SK-N-SH treated with all-trans-retinoic acid at 6 μM for 48 hours (cell line): ENCODE measurements around the gene SLC6A6.

Experiments used
- BACH2 ChIP-seq: fragments of 250-450 bp; sonication (Bioruptor Pico); IDR thresholded peaks from 2 replicates; pipeline ENCODE4 v1.9.0; 2021; ENCODE audit warnings: mild to moderate bottlenecking, borderline replicate concordance
- GLIS3 ChIP-seq: fragments of 250-450 bp; sonication (Bioruptor Pico); IDR thresholded peaks from 2 replicates; pipeline ENCODE4 v1.5.0; 2020; ENCODE audit warnings: mild to moderate bottlenecking, moderate library complexity
- PPARA ChIP-seq: fragments of 250-450 bp; sonication (Bioruptor Pico); IDR thresholded peaks from 2 replicates; pipeline ENCODE4 v1.5.0; 2020; ENCODE audit warnings: mild to moderate bottlenecking, borderline replicate concordance
- RARB ChIP-seq: fragments of 250-450 bp; sonication (Bioruptor Pico); IDR thresholded peaks from 2 replicates; pipeline ENCODE4 v1.8.0; 2021; ENCODE audit warnings: mild to moderate bottlenecking, moderate library complexity
- ZFP30 ChIP-seq: fragments of 450-650 bp; formaldehyde crosslinking; IDR thresholded peaks from 2 replicates; pipeline ENCODE4 v1.5.0; 2022; ENCODE audit warnings: mild to moderate bottlenecking, moderate library complexity
- ZNF8 ChIP-seq: fragments of 450-650 bp; formaldehyde crosslinking; IDR thresholded peaks from 2 replicates; pipeline ENCODE4 v1.5.0; 2020; ENCODE audit warnings: mild to moderate bottlenecking, moderate library complexity
- TF ChIP-seq, protein P1 (sequence below): fragments of 250-450 bp; sonication (Bioruptor Pico); IDR thresholded peaks from 2 replicates; pipeline ENCODE4 v1.8.0; 2020; ENCODE audit warnings: mild to moderate bottlenecking, moderate library complexity, borderline replicate concordance
- TF ChIP-seq, protein P2 (sequence below): fragments of 250-450 bp; sonication (Bioruptor Pico); IDR thresholded peaks from 2 replicates; pipeline ENCODE4 v1.5.1; 2020; ENCODE audit warnings: low read depth, mild to moderate bottlenecking, moderate library complexity

DNA sequence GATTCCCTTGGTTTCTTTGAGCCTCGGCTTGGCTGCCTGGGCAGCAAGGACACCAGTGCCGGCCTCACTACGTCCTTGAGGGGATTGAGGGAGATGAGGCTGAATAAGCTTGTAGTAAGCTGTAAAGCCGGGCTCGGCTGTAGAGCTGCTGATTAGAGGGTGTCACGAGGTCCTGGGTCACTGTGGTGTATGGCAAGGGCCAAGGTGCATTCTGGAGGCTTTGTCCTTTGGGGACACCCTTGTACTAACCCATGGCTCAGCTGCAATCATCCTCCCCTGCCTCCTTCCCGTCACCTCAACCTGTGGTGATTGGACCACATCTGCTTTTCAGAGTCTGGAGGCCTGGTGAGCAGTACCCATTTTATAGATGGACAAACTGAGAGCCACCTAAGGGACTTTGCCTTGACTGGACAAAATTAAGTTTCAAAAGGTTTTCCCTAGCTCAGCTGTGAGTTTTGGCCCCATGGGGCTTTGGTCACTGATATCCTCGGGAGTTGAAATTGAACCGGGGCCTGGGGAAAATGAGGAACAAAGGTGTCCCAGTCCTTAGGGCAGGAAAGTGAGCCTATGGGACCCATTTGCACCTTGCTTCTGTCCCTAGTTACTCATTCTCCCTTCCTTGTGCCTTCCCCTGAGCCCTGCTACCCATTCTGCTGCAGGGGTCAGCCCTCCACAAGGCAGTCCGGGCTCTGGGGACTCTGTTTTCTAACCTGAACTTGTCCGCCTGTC lies 2.4 kb downstream of the SLC6A6 start:
- TF ChIP-seq RARB (CRISPR knock-in tag) (no peak), BACH2 (no peak), ZNF8 (CRISPR knock-in tag) (no peak), ZFP30 (CRISPR knock-in tag) (no peak), PPARA (no peak), GLIS3 (CRISPR knock-in tag) (no peak)
- TF ChIP-seq, protein P1, sequence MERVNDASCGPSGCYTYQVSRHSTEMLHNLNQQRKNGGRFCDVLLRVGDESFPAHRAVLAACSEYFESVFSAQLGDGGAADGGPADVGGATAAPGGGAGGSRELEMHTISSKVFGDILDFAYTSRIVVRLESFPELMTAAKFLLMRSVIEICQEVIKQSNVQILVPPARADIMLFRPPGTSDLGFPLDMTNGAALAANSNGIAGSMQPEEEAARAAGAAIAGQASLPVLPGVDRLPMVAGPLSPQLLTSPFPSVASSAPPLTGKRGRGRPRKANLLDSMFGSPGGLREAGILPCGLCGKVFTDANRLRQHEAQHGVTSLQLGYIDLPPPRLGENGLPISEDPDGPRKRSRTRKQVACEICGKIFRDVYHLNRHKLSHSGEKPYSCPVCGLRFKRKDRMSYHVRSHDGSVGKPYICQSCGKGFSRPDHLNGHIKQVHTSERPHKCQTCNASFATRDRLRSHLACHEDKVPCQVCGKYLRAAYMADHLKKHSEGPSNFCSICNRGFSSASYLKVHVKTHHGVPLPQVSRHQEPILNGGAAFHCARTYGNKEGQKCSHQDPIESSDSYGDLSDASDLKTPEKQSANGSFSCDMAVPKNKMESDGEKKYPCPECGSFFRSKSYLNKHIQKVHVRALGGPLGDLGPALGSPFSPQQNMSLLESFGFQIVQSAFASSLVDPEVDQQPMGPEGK (CRISPR knock-in tag): no peak
- TF ChIP-seq, protein P2, sequence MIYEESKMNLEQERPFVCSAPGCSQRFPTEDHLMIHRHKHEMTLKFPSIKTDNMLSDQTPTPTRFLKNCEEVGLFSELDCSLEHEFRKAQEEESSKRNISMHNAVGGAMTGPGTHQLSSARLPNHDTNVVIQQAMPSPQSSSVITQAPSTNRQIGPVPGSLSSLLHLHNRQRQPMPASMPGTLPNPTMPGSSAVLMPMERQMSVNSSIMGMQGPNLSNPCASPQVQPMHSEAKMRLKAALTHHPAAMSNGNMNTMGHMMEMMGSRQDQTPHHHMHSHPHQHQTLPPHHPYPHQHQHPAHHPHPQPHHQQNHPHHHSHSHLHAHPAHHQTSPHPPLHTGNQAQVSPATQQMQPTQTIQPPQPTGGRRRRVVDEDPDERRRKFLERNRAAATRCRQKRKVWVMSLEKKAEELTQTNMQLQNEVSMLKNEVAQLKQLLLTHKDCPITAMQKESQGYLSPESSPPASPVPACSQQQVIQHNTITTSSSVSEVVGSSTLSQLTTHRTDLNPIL: no peak
